Neuronal stem cell (in vitro differentiated cells): ENCODE measurements around the gene RALGAPA1.

Source experiments
- DNase-seq: peaks from one replicate; pipeline ENCODE4 v3.0.0-alpha.2; 2013; ENCODE audit warnings: low spot score
- H2AFZ ChIP-seq: one replicate; pipeline ENCODE4 v1.6.1; 2013; ENCODE audit warnings: mild to moderate bottlenecking, low read length, inconsistent platforms
- H2AK5ac ChIP-seq: 2 replicates; pipeline ENCODE4 v1.6.1; 2013; ENCODE audit warnings: low read depth, mild to moderate bottlenecking, inconsistent platforms, low read length, moderate library complexity, mixed read lengths
- H2BK120ac ChIP-seq: 2 replicates; pipeline ENCODE4 v1.6.1; 2013; ENCODE audit warnings: low read depth, mild to moderate bottlenecking, inconsistent platforms, low read length, moderate library complexity, mixed read lengths
- H2BK12ac ChIP-seq: one replicate; pipeline ENCODE4 v1.6.1; 2013; ENCODE audit warnings: low read length, inconsistent platforms
- H2BK15ac ChIP-seq: 2 replicates; pipeline ENCODE4 v1.6.1; 2013; ENCODE audit warnings: mild to moderate bottlenecking, low read length, inconsistent platforms, mixed read lengths
- H2BK5ac ChIP-seq: one replicate; pipeline ENCODE4 v1.6.1; 2013; ENCODE audit warnings: inconsistent platforms, mild to moderate bottlenecking, low read length, moderate library complexity
- H3K14ac ChIP-seq: one replicate; pipeline ENCODE4 v1.6.1; 2013; ENCODE audit warnings: low read length, inconsistent platforms
- H3K18ac ChIP-seq: 2 replicates; pipeline ENCODE4 v1.6.1; 2013; ENCODE audit warnings: low read length, inconsistent platforms
- H3K23ac ChIP-seq: 2 replicates; pipeline ENCODE4 v1.6.1; 2013; ENCODE audit warnings: low read depth, mild to moderate bottlenecking, mixed read lengths, low read length, inconsistent platforms; ENCODE audit not compliant: poor library complexity
- H3K27ac ChIP-seq: replicated peaks from 3 replicates; pipeline ENCODE4 v1.5.1; 2013; ENCODE audit warnings: low read length, inconsistent platforms
- H3K27me3 ChIP-seq, 3 experiments: 2 replicates each; pipeline ENCODE4 v1.6.1; 2013; ENCODE audit warnings: low read length in 3 of 3, mild to moderate bottlenecking in 2 of 3, inconsistent platforms in 1 of 3, low read depth in 1 of 3, mixed read lengths in 1 of 3, moderate library complexity in 1 of 3; ENCODE audit not compliant: control insufficient read depth in 3 of 3, insufficient read depth in 3 of 3
- H3K36me3 ChIP-seq, 2 donors: replicated peaks in 1 of 2; 2 replicates each; pipeline ENCODE4 v1.6.1; 2013; ENCODE audit warnings: low read length in 2 of 2; ENCODE audit not compliant: control insufficient read depth in 2 of 2, insufficient read depth in 2 of 2
- H3K4ac ChIP-seq: 2 replicates; pipeline ENCODE4 v1.6.1; 2013; ENCODE audit warnings: inconsistent platforms, mild to moderate bottlenecking, low read length, moderate library complexity
- H3K4me1 ChIP-seq, 2 donors: 1 replicate in 1 of 2; 2 replicates in 1 of 2; pipeline ENCODE4 v1.6.1; 2013; ENCODE audit warnings: low read length in 2 of 2, low read depth in 1 of 2; ENCODE audit not compliant: control insufficient read depth in 2 of 2, insufficient read depth in 1 of 2
- H3K4me2 ChIP-seq: one replicate; pipeline ENCODE4 v1.6.1; 2013; ENCODE audit warnings: mild to moderate bottlenecking, low read length, inconsistent platforms; ENCODE audit not compliant: insufficient read depth, poor library complexity, severe bottlenecking
- H3K4me3 ChIP-seq, 2 donors: 2 replicates each; pipeline ENCODE4 v1.5.1; 2013; ENCODE audit warnings: low read length in 2 of 2, mild to moderate bottlenecking in 2 of 2, inconsistent platforms in 1 of 2, moderate library complexity in 1 of 2
- H3K79me1 ChIP-seq: one replicate; pipeline ENCODE4 v1.6.1; 2013; ENCODE audit warnings: low read depth, mild to moderate bottlenecking, inconsistent platforms, low read length, moderate library complexity
- H3K9ac ChIP-seq: one replicate; pipeline ENCODE4 v1.6.1; 2013; ENCODE audit warnings: mild to moderate bottlenecking, low read depth, low read length, inconsistent platforms; ENCODE audit not compliant: poor library complexity
- H3K9me3 ChIP-seq, 2 donors: replicated peaks in 1 of 2; 2 replicates each; pipeline versions ENCODE3 to v1.6.1; 2013; ENCODE audit warnings: low read length in 2 of 2, mild to moderate bottlenecking in 2 of 2, inconsistent platforms in 1 of 2, low read depth in 1 of 2, mixed read lengths in 1 of 2, moderate library complexity in 1 of 2; ENCODE audit not compliant: control insufficient read depth in 2 of 2, insufficient read depth in 1 of 2
- H4K8ac ChIP-seq: one replicate; pipeline ENCODE4 v1.6.1; 2013; ENCODE audit warnings: low read depth, mild to moderate bottlenecking, inconsistent platforms, low read length, moderate library complexity
- H4K91ac ChIP-seq: one replicate; pipeline ENCODE4 v1.6.1; 2013; ENCODE audit warnings: low read length, low read depth, mild to moderate bottlenecking, inconsistent platforms; ENCODE audit not compliant: poor library complexity
- WGBS, 2 donors: extraction: QIAGEN DNeasy Blood & Tissue Kit; methylation state at CpG; one replicate each; pipeline ENCODE4 v1.1.7; 2013; ENCODE audit warnings: missing lambda C conversion rate in 2 of 2, mixed read lengths in 1 of 2; ENCODE audit not compliant: insufficient read length in 2 of 2, insufficient replicate concordance in 1 of 2; ENCODE audit errors: extremely low coverage in 2 of 2; 5-methylcytosine and 5-hydroxymethylcytosine counted together

The RALGAPA1 gene

DNA sequence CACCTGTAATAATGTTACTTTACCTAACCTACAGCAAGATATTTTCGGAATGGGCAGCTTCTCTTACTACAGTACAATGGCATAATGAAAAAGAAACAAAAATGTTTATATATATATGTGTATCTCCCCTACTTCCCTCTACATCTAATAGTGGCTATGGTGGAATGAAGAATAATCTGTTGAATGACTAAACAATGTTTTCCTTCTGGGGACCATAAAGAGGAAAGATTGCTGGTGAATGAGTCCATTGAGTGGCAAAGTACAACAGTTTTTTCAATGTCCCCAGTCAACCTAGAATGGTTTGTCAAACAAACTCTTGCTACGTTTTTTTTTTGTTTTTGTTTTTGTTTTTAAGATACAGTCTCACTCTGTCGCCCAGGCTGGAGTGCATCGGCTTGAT lies 47.2 kb downstream of the RALGAPA1 start:
- Histone ChIP-seq H3K4me2 (no peak overlapping the region), H3K36me3 (peaks cover 0 to 19% of the 10 kb centered on the region in 2 donors), H3K27ac (no peak overlapping the region), H3K18ac (no peak overlapping the region), H3K23ac (no peak overlapping the region), H3K27me3 (no peaks in the 10 kb centered on the region), H2AFZ (no peak overlapping the region), H3K79me1 (no peaks in the 10 kb centered on the region), H3K9ac (no peak overlapping the region), H3K9me3 (no peaks in the 10 kb centered on the region), H2BK120ac (no peak overlapping the region), H2BK5ac (no peak overlapping the region), H3K4me1 (no peaks in the 10 kb centered on the region), H2BK12ac (no peak overlapping the region), H3K14ac (no peak overlapping the region), H3K4ac (no peak overlapping the region), H4K91ac (no peak overlapping the region), H3K4me3 (no peak overlapping the region), H2AK5ac (no peak overlapping the region), H4K8ac (no peak overlapping the region), H2BK15ac (no peak overlapping the region)
- no CpG with 5 or more reads among the region's 4 CpGs for WGBS, 2 donors
- DNase-seq: no peak

DNA sequence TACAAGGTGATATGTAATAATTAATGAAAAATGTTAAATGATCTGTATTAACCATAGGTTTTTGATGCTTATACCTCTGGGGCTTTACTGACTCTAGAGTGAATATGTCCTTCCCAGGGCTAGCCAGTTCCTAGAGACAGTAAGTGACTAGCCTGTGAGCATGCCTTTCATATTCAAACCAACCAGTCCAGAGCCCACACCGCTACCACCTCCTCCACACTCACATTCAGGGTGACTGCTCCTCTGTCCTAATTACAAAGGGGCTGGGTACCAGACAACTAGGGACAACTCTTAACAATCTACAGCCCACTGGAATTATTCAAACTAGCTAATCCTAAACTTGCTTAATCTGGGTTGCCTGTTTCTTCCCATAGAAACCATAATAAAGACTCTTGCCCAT lies 49.0 kb downstream of the RALGAPA1 start:
- Histone ChIP-seq H2BK120ac (no peak overlapping the region), H4K91ac (no peak overlapping the region), H2BK15ac (no peak overlapping the region), H3K36me3 (peaks cover 0 to 35% of the 10 kb centered on the region in 2 donors), H2AFZ (no peak overlapping the region), H2AK5ac (no peak overlapping the region), H3K4ac (no peak overlapping the region), H3K27ac (no peak overlapping the region), H3K23ac (no peak overlapping the region), H4K8ac (no peak overlapping the region), H3K9me3 (no peaks in the 10 kb centered on the region), H3K4me1 (no peaks in the 10 kb centered on the region), H3K79me1 (no peaks in the 10 kb centered on the region), H3K27me3 (no peaks in the 10 kb centered on the region), H2BK12ac (no peak overlapping the region), H3K18ac (no peak overlapping the region), H3K14ac (no peak overlapping the region), H3K4me3 (no peak overlapping the region), H2BK5ac (no peak overlapping the region), H3K4me2 (no peak overlapping the region), H3K9ac (no peak overlapping the region)
- WGBS, 2 donors: no CpG with 5 or more reads among the region's 1 CpG
- DNase-seq: no peak

DNA sequence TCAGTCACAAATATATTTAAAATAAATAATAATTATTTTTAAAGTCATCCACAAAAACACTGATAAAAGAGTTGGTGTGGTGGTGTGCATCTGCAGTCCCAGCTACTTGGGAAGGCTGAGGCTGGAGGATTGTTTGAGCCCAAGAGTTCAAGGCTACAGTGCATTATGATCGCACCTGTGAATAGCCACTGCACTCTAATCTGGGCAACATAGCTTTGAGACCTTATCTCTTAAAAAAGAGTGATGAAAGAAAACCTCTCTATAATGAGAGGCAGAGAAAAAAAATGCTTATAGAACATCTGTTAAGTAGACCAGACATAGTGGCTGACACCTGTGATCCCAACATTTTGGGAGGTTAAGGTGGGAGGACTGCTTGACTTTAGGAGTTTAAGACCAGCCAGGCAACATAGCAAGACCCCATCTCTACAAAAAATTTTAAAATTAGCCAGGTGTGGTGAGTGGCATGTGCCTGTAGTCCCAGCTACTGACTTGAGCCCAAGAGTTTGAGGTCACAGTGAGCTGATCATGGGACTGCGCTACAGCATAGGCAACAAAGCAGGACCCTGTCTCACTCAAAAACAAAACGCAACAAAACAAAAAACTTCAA lies 50.5 kb downstream of the RALGAPA1 start:
- no CpG with 5 or more reads among the region's 3 CpGs for WGBS, 2 donors
- Histone ChIP-seq H2BK120ac (no peak overlapping the region), H3K4ac (no peak overlapping the region), H3K4me2 (no peak overlapping the region), H3K27me3 (no peaks in the 10 kb centered on the region), H3K4me3 (no peak overlapping the region), H2AK5ac (no peak overlapping the region), H3K27ac (no peak overlapping the region), H2BK12ac (no peak overlapping the region), H4K8ac (no peak overlapping the region), H3K9me3 (peaks cover 0 to 6% of the 10 kb centered on the region in 2 donors), H3K79me1 (no peaks in the 10 kb centered on the region), H3K18ac (no peak overlapping the region), H2BK15ac (no peak overlapping the region), H4K91ac (no peak overlapping the region), H3K36me3 (peaks cover 0 to 50% of the 10 kb centered on the region in 2 donors), H3K4me1 (no peaks in the 10 kb centered on the region), H3K9ac (no peak overlapping the region), H2BK5ac (no peak overlapping the region), H2AFZ (no peak overlapping the region), H3K14ac (no peak overlapping the region), H3K23ac (no peak overlapping the region)
- no peak for DNase-seq

GRCh38 chr14:35754671-35755070 lies 54.4 kb downstream of the RALGAPA1 start:
- no peak overlapping the region for H2BK15ac ChIP-seq
- no peaks in the 10 kb centered on the region for H3K27me3 ChIP-seq
- H2AFZ ChIP-seq: no peak overlapping the region
- no peak overlapping the region for H2BK5ac ChIP-seq
- no peak overlapping the region for H3K14ac ChIP-seq
- H3K9me3 ChIP-seq: peaks cover 0 to 6% of the 10 kb centered on the region in 2 donors
- no peak overlapping the region for H2BK120ac ChIP-seq
- no peak overlapping the region for H3K18ac ChIP-seq
- no peak for DNase-seq
- H3K27ac ChIP-seq: no peak overlapping the region
- no peaks in the 10 kb centered on the region for H3K4me1 ChIP-seq
- H3K23ac ChIP-seq: no peak overlapping the region
- H3K4me2 ChIP-seq: no peak overlapping the region
- no peak overlapping the region for H2AK5ac ChIP-seq
- no peak overlapping the region for H4K8ac ChIP-seq
- peaks cover 4 to 72% of the 10 kb centered on the region in 2 donors for H3K36me3 ChIP-seq
- H2BK12ac ChIP-seq: no peak overlapping the region
- no peak overlapping the region for H4K91ac ChIP-seq
- no peak overlapping the region for H3K4me3 ChIP-seq
- no peak overlapping the region for H3K4ac ChIP-seq
- no peaks in the 10 kb centered on the region for H3K79me1 ChIP-seq
- H3K9ac ChIP-seq: no peak overlapping the region
